GM12878 (cell line): Measurements from ENCODE around the gene ABCC1.

Experiments used
- BMI1 ChIP-seq: fragments of 450-650 bp; IDR thresholded peaks from 2 replicates; pipeline ENCODE4 v1.6.1; 2016; ENCODE audit warnings: mild to moderate bottlenecking, moderate library complexity, borderline replicate concordance
- CTCF ChIP-seq, 3 experiments: IDR thresholded peaks in 2 of 3; conservative IDR thresholded peaks in 1 of 3; 2 replicates each; pipeline ENCODE4 v1.5.1; 2011; ENCODE audit warnings: low read depth in 3 of 3, low read length in 3 of 3, mild to moderate bottlenecking in 3 of 3, control low read depth in 2 of 3, moderate library complexity in 2 of 3, inconsistent platforms in 1 of 3, mixed read lengths in 1 of 3; ENCODE audit not compliant: control insufficient read depth in 2 of 3, insufficient read depth in 1 of 3; ENCODE audit errors: extremely low read depth in 1 of 3
- E2F4 ChIP-seq: IDR thresholded peaks from 2 replicates; pipeline ENCODE4 v1.6.1; 2012; ENCODE audit warnings: low read depth, low read length, improper control_type of control experiment
- EGR1 ChIP-seq, 2 experiments: IDR thresholded peaks; 1 replicate in 1 of 2; 2 replicates in 1 of 2; pipeline ENCODE4 v1.6.1; 2011 to 2012; ENCODE audit warnings: low read depth in 2 of 2, low read length in 2 of 2, borderline replicate concordance in 1 of 2, mild to moderate bottlenecking in 1 of 2, moderate library complexity in 1 of 2
- EP300 ChIP-seq, 2 experiments: fragments of 150-350 bp in 1 of 2; IDR thresholded peaks; 2 replicates each; pipeline ENCODE4 v1.6.1; 2011 to 2012; ENCODE audit warnings: low read depth in 2 of 2, low read length in 2 of 2, borderline replicate concordance in 1 of 2, improper control_type of control experiment in 1 of 2, inconsistent platforms in 1 of 2; ENCODE audit not compliant: control insufficient read depth in 1 of 2
- FOXK2 ChIP-seq: fragments of 450-650 bp; IDR thresholded peaks from 2 replicates; pipeline ENCODE4 v1.6.1; 2017; ENCODE audit warnings: mild to moderate bottlenecking, moderate library complexity
- GATAD2B ChIP-seq: fragments of 450-650 bp; conservative IDR thresholded peaks from 2 replicates; pipeline ENCODE4 v1.6.1; 2017; ENCODE audit warnings: low read depth, mild to moderate bottlenecking, moderate library complexity
- MXI1 ChIP-seq: fragments of 150-350 bp; IDR thresholded peaks from 2 replicates; pipeline ENCODE4 v1.6.1; 2011; ENCODE audit warnings: low read depth, mild to moderate bottlenecking, inconsistent platforms, low read length, improper control_type of control experiment
- NBN ChIP-seq: fragments of 450-650 bp; IDR thresholded peaks from 2 replicates; pipeline ENCODE4 v1.6.1; 2016
- TF ChIP-seq, protein P1 (sequence below): IDR thresholded peaks from 2 replicates; pipeline ENCODE4 v1.6.1; 2011; ENCODE audit warnings: low read depth, mild to moderate bottlenecking, low read length, moderate library complexity, borderline replicate concordance; ENCODE audit errors: extremely low read depth

DNA sequence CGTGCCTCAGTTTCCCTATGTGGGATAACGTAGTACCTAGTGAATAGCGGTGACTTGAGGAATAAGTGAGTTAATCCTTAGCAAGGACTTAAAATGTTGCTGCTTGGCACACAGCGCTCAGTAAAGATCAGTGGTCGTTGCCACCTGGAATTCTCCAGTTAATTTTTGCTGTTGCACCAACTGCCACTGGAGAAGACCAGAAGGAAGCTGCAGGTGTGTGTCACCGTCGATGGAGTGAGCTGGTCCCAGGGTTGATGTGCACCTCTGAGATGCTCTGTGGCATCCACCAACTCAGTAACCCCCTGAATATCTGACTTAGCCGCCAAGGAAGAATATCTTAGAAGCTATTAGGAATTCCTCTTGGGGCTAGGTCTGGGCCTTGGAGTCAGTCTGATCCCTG lies 4.1 kb downstream of the ABCC1 start:
- TF ChIP-seq GATAD2B (no peak), CTCF (IDR thresholded peaks at IDR 0.05 in 2 of 3, conservative IDR thresholded peaks at IDR 0.05 in 1 of 3; ENCODE audit: control insufficient read depth in 2 of 3, extremely low read depth in 1 of 3, insufficient read depth in 1 of 3, low read depth in 3 of 3, low read length in 3 of 3) (no peak), NBN (no peak), MXI1 (no peak), BMI1 (no peak), E2F4 (no peak), EP300 (IDR thresholded peaks at IDR 0.05; ENCODE audit: borderline replicate concordance in 1 of 2, control insufficient read depth in 1 of 2, low read depth in 2 of 2, low read length in 2 of 2) (no peak), FOXK2 (no peak), EGR1 (IDR thresholded peaks at IDR 0.05; ENCODE audit: borderline replicate concordance in 1 of 2, low read depth in 2 of 2, low read length in 2 of 2) (no peak)
- TF ChIP-seq, protein P1, sequence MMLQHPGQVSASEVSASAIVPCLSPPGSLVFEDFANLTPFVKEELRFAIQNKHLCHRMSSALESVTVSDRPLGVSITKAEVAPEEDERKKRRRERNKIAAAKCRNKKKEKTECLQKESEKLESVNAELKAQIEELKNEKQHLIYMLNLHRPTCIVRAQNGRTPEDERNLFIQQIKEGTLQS, result no peak
